Fibroblast of the aortic adventitia (primary cell): Measurements from ENCODE around the gene RHBDD3. TPM values are rescaled to one million over a fixed set of nuclear protein-coding genes. Genes with fewer than 3 reads are reported as not detected.

ENCODE experiments used
- DNase-seq: peaks from one replicate; pipeline ENCODE4 v3.0.0-alpha.2; 2010; ENCODE audit warnings: low read depth
- H3K4me3 ChIP-seq: 2 replicates; pipeline ENCODE4 v1.5.1; 2011; ENCODE audit warnings: low read depth, mild to moderate bottlenecking, control low read depth, low read length, moderate library complexity
- total RNA-seq: library from RNA; depleted of rRNA; stranded (reverse); fragments of >200 nt; gene quantifications from 2 replicates; pipeline ENCODE4 v1.2.3, GENCODE V29; 2012; ENCODE audit warnings: low replicate concordance
- TF ChIP-seq, protein P1 (sequence below): IDR thresholded peaks from 2 replicates; pipeline ENCODE4 v1.5.1; 2011; ENCODE audit warnings: mild to moderate bottlenecking, low read length, control low read depth, inconsistent platforms; ENCODE audit not compliant: insufficient read depth

Gene RHBDD3
- total RNA-seq, 1 donor = 22.0 TPM

DNA sequence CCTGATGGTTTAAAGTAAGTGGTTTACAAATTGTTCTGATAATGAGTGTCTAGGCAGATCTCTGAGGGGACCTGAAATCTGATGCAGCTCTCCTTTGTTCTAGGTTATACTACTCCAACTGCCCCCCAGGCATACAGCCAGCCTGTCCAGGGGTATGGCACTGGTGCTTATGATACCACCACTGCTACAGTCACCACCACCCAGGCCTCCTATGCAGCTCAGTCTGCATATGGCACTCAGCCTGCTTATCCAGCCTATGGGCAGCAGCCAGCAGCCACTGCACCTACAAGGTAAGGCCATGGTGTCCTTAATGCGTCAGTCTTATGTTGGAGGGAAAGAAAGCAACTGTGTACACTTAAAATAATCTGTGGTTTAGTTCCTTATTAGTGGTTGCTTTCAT lies 10.1 kb upstream of the RHBDD3 start:
- H3K4me3 ChIP-seq = no peak overlapping the region
- no peak for DNase-seq
- TF ChIP-seq, protein P1, sequence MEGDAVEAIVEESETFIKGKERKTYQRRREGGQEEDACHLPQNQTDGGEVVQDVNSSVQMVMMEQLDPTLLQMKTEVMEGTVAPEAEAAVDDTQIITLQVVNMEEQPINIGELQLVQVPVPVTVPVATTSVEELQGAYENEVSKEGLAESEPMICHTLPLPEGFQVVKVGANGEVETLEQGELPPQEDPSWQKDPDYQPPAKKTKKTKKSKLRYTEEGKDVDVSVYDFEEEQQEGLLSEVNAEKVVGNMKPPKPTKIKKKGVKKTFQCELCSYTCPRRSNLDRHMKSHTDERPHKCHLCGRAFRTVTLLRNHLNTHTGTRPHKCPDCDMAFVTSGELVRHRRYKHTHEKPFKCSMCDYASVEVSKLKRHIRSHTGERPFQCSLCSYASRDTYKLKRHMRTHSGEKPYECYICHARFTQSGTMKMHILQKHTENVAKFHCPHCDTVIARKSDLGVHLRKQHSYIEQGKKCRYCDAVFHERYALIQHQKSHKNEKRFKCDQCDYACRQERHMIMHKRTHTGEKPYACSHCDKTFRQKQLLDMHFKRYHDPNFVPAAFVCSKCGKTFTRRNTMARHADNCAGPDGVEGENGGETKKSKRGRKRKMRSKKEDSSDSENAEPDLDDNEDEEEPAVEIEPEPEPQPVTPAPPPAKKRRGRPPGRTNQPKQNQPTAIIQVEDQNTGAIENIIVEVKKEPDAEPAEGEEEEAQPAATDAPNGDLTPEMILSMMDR = no peak

DNA sequence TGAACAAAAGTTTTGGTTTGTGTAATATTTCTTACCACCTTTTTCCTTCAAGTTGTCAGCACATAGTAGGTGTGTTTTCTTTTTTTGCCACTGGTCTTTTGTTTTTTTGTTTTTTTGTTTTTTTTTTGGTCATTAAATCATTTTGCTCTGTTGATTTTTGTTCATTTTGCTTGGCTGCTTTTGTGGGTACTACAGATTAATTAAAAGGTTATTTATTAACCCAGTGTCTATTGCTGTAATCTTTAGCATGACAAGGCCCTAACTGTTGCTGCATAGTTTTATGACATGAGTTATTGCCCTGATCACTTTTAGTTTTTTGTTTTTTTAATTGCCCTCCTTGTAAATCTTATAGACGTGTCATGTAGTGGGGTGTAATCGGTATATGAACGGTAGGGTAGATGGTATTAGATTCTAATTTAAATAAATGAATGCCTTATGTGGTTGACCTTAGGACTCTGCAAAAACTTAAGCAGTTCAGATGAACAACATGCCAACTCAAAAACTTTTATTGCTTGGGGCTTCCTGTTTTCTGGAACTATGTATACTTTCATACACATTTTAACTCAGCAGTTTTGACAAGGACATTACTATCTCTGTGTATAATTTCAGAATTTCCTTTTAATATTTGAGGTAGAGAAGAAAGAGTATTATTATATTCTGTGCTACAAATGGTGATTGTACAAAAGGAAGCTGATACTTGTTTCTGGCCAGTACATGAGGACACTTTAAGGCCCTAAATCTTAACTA lies 8.2 kb upstream of the RHBDD3 start:
- TF ChIP-seq, protein P1 = no peak
- H3K4me3 ChIP-seq = no peak overlapping the region
- DNase-seq = no peak

DNA sequence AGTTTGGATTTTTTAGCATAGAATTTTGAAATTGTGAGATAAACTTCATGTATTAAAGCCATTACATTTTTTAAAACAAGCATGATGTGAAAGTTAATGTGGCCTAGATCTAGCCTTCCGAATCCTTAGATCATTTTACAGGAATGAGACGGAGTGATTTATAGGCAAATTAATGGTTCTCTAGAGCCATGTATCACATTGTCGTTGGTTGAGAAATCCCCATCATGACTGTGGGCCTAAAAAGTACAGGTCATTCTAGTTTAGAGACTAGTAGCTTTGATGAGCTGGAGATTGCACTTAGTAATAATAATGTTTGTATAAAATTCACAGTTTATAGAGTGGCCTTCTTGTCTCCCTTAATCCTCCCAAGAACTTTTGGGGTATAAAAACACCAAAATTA lies 7.4 kb upstream of the RHBDD3 start:
- no peak overlapping the region for H3K4me3 ChIP-seq
- TF ChIP-seq, protein P1 = no peak
- DNase-seq = no peak

DNA sequence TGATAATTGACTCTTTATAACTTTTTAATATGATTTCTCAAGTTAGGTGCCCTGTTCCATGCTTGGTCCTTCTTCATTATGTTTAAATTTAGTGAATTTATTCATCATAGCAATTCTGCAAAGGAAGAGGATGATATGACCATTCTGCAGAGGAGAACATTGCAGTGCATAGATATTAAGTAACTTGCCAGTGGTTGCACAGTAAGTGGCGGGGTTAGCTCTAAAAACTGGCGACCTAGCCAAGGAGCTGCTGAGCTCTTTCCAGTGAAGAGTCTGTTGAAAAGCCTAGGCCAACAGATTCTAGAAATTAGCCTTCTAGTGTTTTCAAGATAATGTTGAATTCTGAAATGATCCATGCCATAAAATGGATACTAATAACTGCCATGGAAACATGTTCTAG lies 4.8 kb upstream of the RHBDD3 start:
- no peak overlapping the region for H3K4me3 ChIP-seq
- TF ChIP-seq, protein P1 = no peak

GRCh38 chr22:29270475-29271271 lies 2.9 kb upstream of the RHBDD3 start:
- H3K4me3 ChIP-seq = peak overlapping the region; percentile 92
- TF ChIP-seq, protein P1 = no peak
- peak; percentile 68 for DNase-seq

More for the DNA sequence above, 4.8 kb upstream of the RHBDD3 start:
- DNase-seq = no peak

- TF ChIP-seq, protein P1 = no peak
- peak; percentile 16 for DNase-seq
- peak overlapping the region; percentile 92 for H3K4me3 ChIP-seq
Measured at GRCh38 chr22:29269731-29270474, 2.1 kb upstream of the RHBDD3 start.
